ENCODE measurements around the gene C16orf82. TPM values are rescaled to one million over a fixed set of nuclear protein-coding genes. Genes with fewer than 3 reads are reported as not detected.

C16orf82 gene
- total RNA-seq, 1 donor from 2014 or later = not detected

Other genes starting within 250 kb of the C16orf82 start
- gene KDM8, start 136.6 kb downstream of the C16orf82 start, total RNA-seq (ENCODE audit: unreplicated experiment) = 5.7 TPM
- gene NSMCE1, start 201.8 kb downstream of the C16orf82 start, total RNA-seq (ENCODE audit: unreplicated experiment) = 21.0 TPM
- 45.7 TPM for gene IL4R, start 247.0 kb downstream of the C16orf82 start, total RNA-seq (ENCODE audit: unreplicated experiment)